OCI-LY1 (cell line): ENCODE measurements around the gene DVL1.

ENCODE experiments used
- H2AFZ ChIP-seq: fragments of 200-600 bp; sonication (generic), shearing (Covaris generic); 2 replicates; pipeline ENCODE4 v1.6.0; 2014; ENCODE audit warnings: antibody characterized with exemption, mild to moderate bottlenecking, low read length
- H3F3A ChIP-seq: fragments of 200-600 bp; sonication (generic), shearing (Covaris generic); 2 replicates; pipeline ENCODE4 v1.6.0; 2014; ENCODE audit warnings: mild to moderate bottlenecking, antibody characterized with exemption, low read length, moderate library complexity; ENCODE audit not compliant: insufficient read depth
- H3K27ac ChIP-seq: fragments of 200-600 bp; sonication (generic); 2 replicates; pipeline ENCODE4 v1.5.1; 2014; ENCODE audit warnings: low read length, mixed run types, mild to moderate bottlenecking, low read depth; ENCODE audit not compliant: poor library complexity, severe bottlenecking
- H3K27me3 ChIP-seq: fragments of 200-600 bp; sonication (generic); 2 replicates; pipeline ENCODE4 v1.6.0; 2014; ENCODE audit warnings: antibody characterized with exemption, mild to moderate bottlenecking, low read length, moderate library complexity; ENCODE audit not compliant: insufficient read depth
- H3K36me3 ChIP-seq: fragments of 200-600 bp; sonication (generic); 2 replicates; pipeline ENCODE4 v1.6.1; 2014; ENCODE audit warnings: mild to moderate bottlenecking, antibody characterized with exemption, low read length, moderate library complexity, mixed read lengths; ENCODE audit not compliant: insufficient read depth
- H3K4me1 ChIP-seq: fragments of 200-600 bp; sonication (generic); 2 replicates; pipeline ENCODE4 v1.5.1; 2014; ENCODE audit warnings: mild to moderate bottlenecking, low read length, moderate library complexity; ENCODE audit not compliant: insufficient read depth, severe bottlenecking
- H3K4me2 ChIP-seq: fragments of 200-600 bp; sonication (generic), shearing (Covaris generic); 2 replicates; pipeline ENCODE4 v1.6.1; 2014; ENCODE audit warnings: low read length
- H3K4me3 ChIP-seq: fragments of 200-600 bp; sonication (generic); 2 replicates; pipeline ENCODE4 v1.5.1; 2014; ENCODE audit warnings: low read length, low read depth, mild to moderate bottlenecking, mixed read lengths; ENCODE audit not compliant: poor library complexity, severe bottlenecking
- H3K79me2 ChIP-seq: fragments of 200-600 bp; shearing (Covaris generic); 2 replicates; pipeline ENCODE4 v1.6.1; 2016; ENCODE audit warnings: mixed run types, low read length, mixed read lengths; ENCODE audit not compliant: insufficient read depth
- H3K9ac ChIP-seq: fragments of 200-600 bp; sonication (generic), shearing (Covaris generic); 2 replicates; pipeline ENCODE4 v1.6.1; 2014; ENCODE audit warnings: mild to moderate bottlenecking, low read length, mixed read lengths
- H3K9me2 ChIP-seq: fragments of 200-600 bp; sonication (generic), shearing (Covaris generic); 2 replicates; pipeline ENCODE4 v1.6.1; 2014; ENCODE audit warnings: low read depth, mild to moderate bottlenecking, low read length, mixed read lengths
- H3K9me3 ChIP-seq: fragments of 200-600 bp; shearing (Covaris generic); 2 replicates; pipeline ENCODE4 v1.6.1; 2014; ENCODE audit warnings: low read length, mixed read lengths
- H4K20me1 ChIP-seq: fragments of 200-600 bp; sonication (generic), shearing (Covaris generic); 2 replicates; pipeline ENCODE4 v1.6.0; 2016; ENCODE audit warnings: mild to moderate bottlenecking, low read length; ENCODE audit not compliant: insufficient read depth
- CTCF ChIP-seq: fragments of 200-600 bp; sonication (generic), shearing (Covaris generic); IDR thresholded peaks from 2 replicates; pipeline ENCODE4 v1.5.1; 2017; ENCODE audit warnings: mild to moderate bottlenecking, antibody characterized with exemption, low read length, moderate library complexity, mixed read lengths
- EZH2 ChIP-seq: fragments of 200-600 bp; sonication (generic), shearing (Covaris generic); IDR thresholded peaks from 2 replicates; pipeline ENCODE4 v1.8.0; 2017; ENCODE audit warnings: borderline replicate concordance, mixed run types, mild to moderate bottlenecking, antibody characterized with exemption, low read length, moderate library complexity, mixed read lengths

The DVL1 gene

GRCh38 chr1:1349256-1350012 lies at the start of gene DVL1:
DVL1 (minus strand) TSS chr1:1349418; CDS start chr1:1349065, 353 bp downstream.
- peaks cover 6% of the 10 kb centered on the region; the same call in 1 of the 2 replicates for H3K27me3 ChIP-seq
- no peak within 1 kb of the TSS for H2AFZ ChIP-seq
- peak within 1 kb of the TSS; percentile 82 for H3K9ac ChIP-seq
- TF ChIP-seq EZH2 (no peak), CTCF (peak; percentile 51)
- no peaks in the 10 kb centered on the region for H3K9me3 ChIP-seq
- H3K9me2 ChIP-seq, result no peaks in the 10 kb centered on the region
- peak within 1 kb of the TSS; percentile 68 for H3K4me3 ChIP-seq
- peak within 1 kb of the TSS; percentile 82 for H3K4me2 ChIP-seq
- H4K20me1 ChIP-seq, result peaks cover 2% of the 10 kb centered on the region; the same call in 1 of the 2 replicates
- no peaks in the 10 kb centered on the region for H3K79me2 ChIP-seq
- no peaks in the 10 kb centered on the region; the same call in 1 of the 2 replicates for H3F3A ChIP-seq
- H3K36me3 ChIP-seq, result no peaks in the 10 kb centered on the region
- no peak within 1 kb of the TSS for H3K27ac ChIP-seq
- H3K4me1 ChIP-seq, result peaks cover 14% of the 10 kb centered on the region

- Histone ChIP-seq H3K9ac (peak overlapping the region; percentile 93), H3K4me1 (peaks cover 33% of the 10 kb centered on the region), H3K27me3 (no peaks in the 10 kb centered on the region), H2AFZ (no peak overlapping the region), H3K27ac (no peak overlapping the region), H3K4me3 (peak overlapping the region; percentile 98), H3F3A (no peaks in the 10 kb centered on the region), H3K79me2 (peaks cover 24% of the 10 kb centered on the region), H3K9me3 (no peaks in the 10 kb centered on the region), H4K20me1 (no peaks in the 10 kb centered on the region), H3K4me2 (peak overlapping the region; percentile 94), H3K36me3 (peaks cover 81% of the 10 kb centered on the region), H3K9me2 (no peaks in the 10 kb centered on the region)
- no peak for TF ChIP-seq EZH2
- TF ChIP-seq CTCF, result no peak
Measured at GRCh38 chr1:1398677-1399186, 49.5 kb upstream of the DVL1 start.

GRCh38 chr1:1397839-1398523 lies 48.8 kb upstream of the DVL1 start:
- Histone ChIP-seq H3K27me3 (no peaks in the 10 kb centered on the region), H3F3A (no peaks in the 10 kb centered on the region), H3K9ac (peak overlapping the region; percentile 93), H3K9me3 (no peaks in the 10 kb centered on the region), H3K9me2 (no peaks in the 10 kb centered on the region), H2AFZ (no peak overlapping the region), H3K4me2 (peak overlapping the region; percentile 94), H3K4me1 (peaks cover 33% of the 10 kb centered on the region), H4K20me1 (no peaks in the 10 kb centered on the region), H3K79me2 (peaks cover 24% of the 10 kb centered on the region), H3K36me3 (peaks cover 82% of the 10 kb centered on the region), H3K27ac (no peak overlapping the region), H3K4me3 (peak overlapping the region; percentile 98)
- TF ChIP-seq EZH2, result no peak
- no peak for TF ChIP-seq CTCF
